Brain microvascular endothelial cell (primary cell): Measurements from ENCODE around the gene TPRG1L.
"Not testable (repeated sequence)": the region's sequence is repeated elsewhere in the genome, so short reads cannot be mapped to it uniquely, and the experiment has no call there.

ENCODE experiments used
- DNase-seq: peaks from one replicate; pipeline ENCODE4 v3.0.0-alpha.2; 2020
- H3K27ac ChIP-seq: fragments of 250-450 bp; sonication (Bioruptor Pico); 2 replicates; pipeline ENCODE4 v1.5.1; 2020; ENCODE audit warnings: mild to moderate bottlenecking, moderate library complexity
- H3K27me3 ChIP-seq: fragments of 250-450 bp; sonication (Bioruptor Pico); replicated peaks from 2 replicates; pipeline ENCODE4 v1.5.1; 2020; ENCODE audit warnings: mild to moderate bottlenecking
- H3K36me3 ChIP-seq: fragments of 250-450 bp; sonication (Bioruptor Pico); replicated peaks from 2 replicates; pipeline ENCODE4 v1.5.1; 2020; ENCODE audit warnings: mild to moderate bottlenecking
- H3K4me3 ChIP-seq: 2 replicates; pipeline ENCODE4 v1.5.1; 2011; ENCODE audit warnings: low read depth, mild to moderate bottlenecking, control low read depth, low read length, moderate library complexity
- CTCF ChIP-seq: IDR thresholded peaks from 2 replicates; pipeline ENCODE4 v1.5.1; 2011; ENCODE audit warnings: low read depth, mild to moderate bottlenecking, moderate library complexity, low read length, control low read depth, inconsistent platforms; ENCODE audit errors: missing control alignments
- in situ Hi-C: cut with HindIII; loops from 2 replicates; pipeline ENCODE4 v1.10.0; 2017; ENCODE audit warnings: low sequenced_read_pairs, low pct_ligation_motif_present

TPRG1L gene

GRCh38 chr1:3621151-3621671, 3.6 kb upstream of the TPRG1L start:
- H3K27me3 ChIP-seq, H3K27ac ChIP-seq, H3K4me3 ChIP-seq, DNase-seq, H3K36me3 ChIP-seq, in situ Hi-C loops: not testable (repeated sequence)
- TF ChIP-seq CTCF = peak; percentile 66

- H3K27me3 ChIP-seq, H3K27ac ChIP-seq, in situ Hi-C loops, H3K36me3 ChIP-seq, H3K4me3 ChIP-seq, DNase-seq: not testable (repeated sequence)
Measured at GRCh38 chr1:3622102-3622501, 2.7 kb upstream of the TPRG1L start.

GRCh38 chr1:3623441-3624199, 1.2 kb upstream of the TPRG1L start:
- Histone ChIP-seq H3K27me3 (no peaks in the 10 kb centered on the region), H3K27ac (no peak overlapping the region), H3K4me3 (peak overlapping the region; percentile 94), H3K36me3 (peaks cover 7% of the 10 kb centered on the region)
- TF ChIP-seq CTCF = no peak
- in situ Hi-C loops = no loop called here
- DNase-seq = no peak

- Histone ChIP-seq H3K36me3 (peaks cover 12% of the 10 kb centered on the region), H3K27ac (no peak overlapping the region), H3K27me3 (no peaks in the 10 kb centered on the region), H3K4me3 (peak overlapping the region; percentile 73)
- peak; percentile 53 for DNase-seq
- in situ Hi-C loops = no loop called here
- no peak for TF ChIP-seq CTCF
Measured at GRCh38 chr1:3625151-3625907, 514 bp downstream of the TPRG1L start.

GRCh38 chr1:3626025-3626424, 1.2 kb downstream of the TPRG1L start:
- DNase-seq = no peak
- Histone ChIP-seq H3K4me3 (peak overlapping the region; percentile 73), H3K36me3 (peaks cover 13% of the 10 kb centered on the region), H3K27ac (no peak overlapping the region), H3K27me3 (no peaks in the 10 kb centered on the region)
- in situ Hi-C loops = no loop called here
- no peak for TF ChIP-seq CTCF

- no peak for DNase-seq
- H3K4me3 ChIP-seq = no peak overlapping the region
- H3K27me3 ChIP-seq = no peaks in the 10 kb centered on the region
- TF ChIP-seq CTCF = no peak
- H3K27ac ChIP-seq = no peak overlapping the region
- in situ Hi-C loops = no loop called here
- H3K36me3 ChIP-seq = peaks cover 13% of the 10 kb centered on the region
Measured at GRCh38 chr1:3627515-3628253, 2.9 kb downstream of the TPRG1L start.
